ENCODE data around the gene CD63. TPM values are rescaled to one million over a fixed set of nuclear protein-coding genes. Genes with fewer than 3 reads are reported as not detected.

Gene CD63
- polyA plus RNA-seq, 1 donor from 2014 or later, result 217 TPM

GRCh38 chr12:55705782-55706402, 22.9 kb downstream of the CD63 start:
- Histone ChIP-seq H3K27ac (ENCODE audit: low read length) (no peak overlapping the region), H3K9ac (ENCODE audit: low read length) (no peak overlapping the region), H3K4me3 (ENCODE audit: low read length) (peak overlapping the region; percentile 82)

GRCh38 chr12:55704824-55705718, 23.7 kb downstream of the CD63 start:
- Histone ChIP-seq H3K36me3 (ENCODE audit: insufficient read depth, low read length) (no peaks in the 10 kb centered on the region), H3K4me3 (ENCODE audit: low read length) (no peak overlapping the region), H3K9me2 (ENCODE audit: insufficient read depth, low read length) (no peaks in the 10 kb centered on the region), H3F3A (ENCODE audit: insufficient read depth, low read length, poor library complexity, severe bottlenecking) (no peaks in the 10 kb centered on the region), H3K27ac (ENCODE audit: low read length) (no peak overlapping the region), H3K27me3 (ENCODE audit: insufficient read depth, low read depth, low read length) (peaks cover 10% of the 10 kb centered on the region), H3K79me2 (replicated peaks; ENCODE audit: insufficient read depth, low read length) (no peaks in the 10 kb centered on the region), H2AFZ (ENCODE audit: low read depth, low read length) (no peak overlapping the region), H4K20me1 (ENCODE audit: insufficient read depth) (no peaks in the 10 kb centered on the region), H3K9me3 (ENCODE audit: low read length) (no peaks in the 10 kb centered on the region), H3K4me2 (ENCODE audit: low read length) (no peak overlapping the region), H3K9ac (ENCODE audit: low read length) (no peak overlapping the region)
- no peak for TF ChIP-seq EP300 (conservative IDR thresholded peaks at IDR 0.05; ENCODE audit: poor library complexity, severe bottlenecking)
- no peak for TF ChIP-seq RAD21 (conservative IDR thresholded peaks at IDR 0.05)
- no peak for TF ChIP-seq REST (IDR thresholded peaks at IDR 0.05; ENCODE audit: borderline replicate concordance)
- no peak for TF ChIP-seq CTCF (IDR thresholded peaks at IDR 0.05; ENCODE audit: poor library complexity, severe bottlenecking)
- no peak for TF ChIP-seq MXI1 (conservative IDR thresholded peaks at IDR 0.05; ENCODE audit: poor library complexity, severe bottlenecking)
- no peak for TF ChIP-seq EZH2 (IDR thresholded peaks at IDR 0.05; ENCODE audit: borderline replicate concordance, insufficient read depth, low read length, poor library complexity, severe bottlenecking)
- TF ChIP-seq TAF1 (IDR thresholded peaks at IDR 0.05; ENCODE audit: low read depth), result no peak
- no peak for TF ChIP-seq POLR2AphosphoS5 (IDR thresholded peaks at IDR 0.05)
- no peak for TF ChIP-seq SMC3 (conservative IDR thresholded peaks at IDR 0.05; ENCODE audit: poor library complexity)

More at GRCh38 chr12:55705782-55706402, 22.9 kb downstream of the CD63 start:
- Histone ChIP-seq H3K79me2 (replicated peaks; ENCODE audit: insufficient read depth, low read length) (no peaks in the 10 kb centered on the region), H3K4me2 (ENCODE audit: low read length) (peak overlapping the region; percentile 57), H3F3A (ENCODE audit: insufficient read depth, low read length, poor library complexity, severe bottlenecking) (no peaks in the 10 kb centered on the region), H4K20me1 (ENCODE audit: insufficient read depth) (no peaks in the 10 kb centered on the region), H3K36me3 (ENCODE audit: insufficient read depth, low read length) (no peaks in the 10 kb centered on the region), H3K9me2 (ENCODE audit: insufficient read depth, low read length) (no peaks in the 10 kb centered on the region), H2AFZ (ENCODE audit: low read depth, low read length) (no peak overlapping the region), H3K9me3 (ENCODE audit: low read length) (no peaks in the 10 kb centered on the region), H3K27me3 (ENCODE audit: insufficient read depth, low read depth, low read length) (peaks cover 10% of the 10 kb centered on the region)
- no peak for TF ChIP-seq POLR2AphosphoS5 (IDR thresholded peaks at IDR 0.05)
